Gastrocnemius medialis (tissue), 4 donors: Measurements from ENCODE around the gene ZNF574. TPM values are rescaled to one million over a fixed set of nuclear protein-coding genes. Genes with fewer than 3 reads are reported as not detected.

Experiments used
- ATAC-seq, 2 donors: fragments of 150-250 bp; one replicate each; pipeline ENCODE4 v1.9.1; 2016
- DNase-seq, 2 donors: peaks; one replicate each; pipeline ENCODE4 v3.0.0-alpha.2; 2019
- H3K27ac ChIP-seq, 4 donors: fragments of 200-600 bp; sonication (generic); 1 replicate in 1 of 4; 2 replicates in 3 of 4; pipeline ENCODE4 v1.5.1; 2016 to 2018; ENCODE audit warnings: mild to moderate bottlenecking in 2 of 4, moderate library complexity in 1 of 4
- H3K27me3 ChIP-seq, 3 donors: fragments of 200-600 bp; sonication (generic) in 2 of 3; 1 replicate in 1 of 3; 2 replicates in 2 of 3; pipeline versions ENCODE4 v1.5.1 to v1.6.0; 2016 to 2019; ENCODE audit warnings: mild to moderate bottlenecking in 1 of 3, moderate library complexity in 1 of 3
- H3K36me3 ChIP-seq, 2 donors: fragments of 200-600 bp; sonication (generic) in 1 of 2; one replicate each; pipeline ENCODE4 v1.5.1; 2017 to 2018
- H3K4me1 ChIP-seq, 2 donors: fragments of 200-600 bp; sonication (generic) in 1 of 2; one replicate each; pipeline ENCODE4 v1.5.1; 2016 to 2017; ENCODE audit warnings: mild to moderate bottlenecking in 2 of 2
- H3K4me3 ChIP-seq, 4 donors: fragments of 200-600 bp; sonication (generic) in 3 of 4; 1 replicate in 1 of 4; 2 replicates in 3 of 4; pipeline ENCODE4 v1.5.1; 2016 to 2019; ENCODE audit warnings: mild to moderate bottlenecking in 2 of 4
- H3K9me3 ChIP-seq, 3 donors: fragments of 200-600 bp; sonication (generic) in 2 of 3; 1 replicate in 1 of 3; 2 replicates in 2 of 3; pipeline ENCODE4 v1.5.1; 2016 to 2019
- POLR2A ChIP-seq, 2 donors: fragments of 450-650 bp; IDR thresholded peaks; one replicate each; pipeline ENCODE4 v1.6.1; 2017; ENCODE audit warnings: antibody characterized with exemption in 2 of 2, mild to moderate bottlenecking in 2 of 2, moderate library complexity in 2 of 2
- in situ Hi-C, 4 donors: fragments of 200-750 bp; cut with MboI; loops; one replicate each; pipeline versions ENCODE4 v1.15.0 to v1.8.0; 2017; ENCODE audit warnings: low sequenced_read_pairs in 4 of 4
- intact Hi-C: fragments of 100-400 bp; cut with DNase I; formaldehyde crosslinking; loops from one replicate; pipeline ENCODE4 v1.15.1; 2023; ENCODE audit warnings: low total_unique reads
- total RNA-seq, 4 donors: library from RNA; depleted of rRNA; stranded (reverse); fragments of >200 nt; gene quantifications; one replicate each; pipeline versions ENCODE4 v1.1.0 to v1.2.3, GENCODE V29; 2016
- TF ChIP-seq, protein P1 (sequence below), 5 experiments: fragments of 450-650 bp in 3 of 5; fragments of 200-600 bp in 2 of 5; sonication (generic) in 2 of 5; IDR thresholded peaks in 4 of 5; conservative IDR thresholded peaks in 1 of 5; 1 replicate in 4 of 5; 2 replicates in 1 of 5; pipeline ENCODE4 v1.5.1; 2016 to 2019; ENCODE audit warnings: antibody characterized with exemption in 5 of 5, mild to moderate bottlenecking in 3 of 5, moderate library complexity in 3 of 5

Gene ZNF574
- total RNA-seq, 4 donors from 2014 or later, result 10.8 to 15.1 (median 13.8) TPM

DNA sequence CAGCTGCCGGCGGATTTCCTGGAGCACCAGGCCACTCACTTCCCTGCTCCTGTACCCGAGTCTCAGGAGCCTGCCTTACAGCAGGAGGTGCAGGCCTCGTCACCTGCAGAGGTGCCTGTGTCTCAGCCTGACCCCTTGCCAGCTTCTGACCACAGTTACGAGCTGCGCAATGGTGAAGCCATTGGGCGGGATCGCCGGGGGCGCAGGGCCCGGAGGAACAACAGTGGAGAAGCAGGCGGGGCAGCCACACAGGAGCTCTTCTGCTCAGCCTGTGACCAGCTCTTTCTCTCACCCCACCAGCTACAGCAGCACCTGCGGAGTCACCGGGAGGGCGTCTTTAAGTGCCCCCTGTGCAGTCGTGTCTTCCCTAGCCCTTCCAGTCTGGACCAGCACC, 3.3 kb downstream of the ZNF574 start:
- no peaks in the 10 kb centered on the region for H3K9me3 ChIP-seq
- TF ChIP-seq, protein P1, sequence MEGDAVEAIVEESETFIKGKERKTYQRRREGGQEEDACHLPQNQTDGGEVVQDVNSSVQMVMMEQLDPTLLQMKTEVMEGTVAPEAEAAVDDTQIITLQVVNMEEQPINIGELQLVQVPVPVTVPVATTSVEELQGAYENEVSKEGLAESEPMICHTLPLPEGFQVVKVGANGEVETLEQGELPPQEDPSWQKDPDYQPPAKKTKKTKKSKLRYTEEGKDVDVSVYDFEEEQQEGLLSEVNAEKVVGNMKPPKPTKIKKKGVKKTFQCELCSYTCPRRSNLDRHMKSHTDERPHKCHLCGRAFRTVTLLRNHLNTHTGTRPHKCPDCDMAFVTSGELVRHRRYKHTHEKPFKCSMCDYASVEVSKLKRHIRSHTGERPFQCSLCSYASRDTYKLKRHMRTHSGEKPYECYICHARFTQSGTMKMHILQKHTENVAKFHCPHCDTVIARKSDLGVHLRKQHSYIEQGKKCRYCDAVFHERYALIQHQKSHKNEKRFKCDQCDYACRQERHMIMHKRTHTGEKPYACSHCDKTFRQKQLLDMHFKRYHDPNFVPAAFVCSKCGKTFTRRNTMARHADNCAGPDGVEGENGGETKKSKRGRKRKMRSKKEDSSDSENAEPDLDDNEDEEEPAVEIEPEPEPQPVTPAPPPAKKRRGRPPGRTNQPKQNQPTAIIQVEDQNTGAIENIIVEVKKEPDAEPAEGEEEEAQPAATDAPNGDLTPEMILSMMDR (IDR thresholded peaks at IDR 0.05 in 4 of 5, conservative IDR thresholded peaks at IDR 0.05 in 1 of 5), result no peak
- no peak for TF ChIP-seq POLR2A (IDR thresholded peaks at IDR 0.05)
- no peak overlapping the region for H3K4me3 ChIP-seq
- DNase-seq (no peak), ATAC-seq (no peak)
- H3K36me3 ChIP-seq, result peaks cover 0 to 39% of the 10 kb centered on the region in 2 donors
- peaks cover 15 to 18% of the 10 kb centered on the region in 2 donors for H3K4me1 ChIP-seq
- in situ Hi-C loops, result no loop called here
- no peak overlapping the region for H3K27ac ChIP-seq
- intact Hi-C loops, result loop anchor here (5.0 kb wide), 1 partner anchor 217 kb away; the partner anchor contains the start of gene RPS19
- H3K27me3 ChIP-seq, result no peaks in the 10 kb centered on the region

DNA sequence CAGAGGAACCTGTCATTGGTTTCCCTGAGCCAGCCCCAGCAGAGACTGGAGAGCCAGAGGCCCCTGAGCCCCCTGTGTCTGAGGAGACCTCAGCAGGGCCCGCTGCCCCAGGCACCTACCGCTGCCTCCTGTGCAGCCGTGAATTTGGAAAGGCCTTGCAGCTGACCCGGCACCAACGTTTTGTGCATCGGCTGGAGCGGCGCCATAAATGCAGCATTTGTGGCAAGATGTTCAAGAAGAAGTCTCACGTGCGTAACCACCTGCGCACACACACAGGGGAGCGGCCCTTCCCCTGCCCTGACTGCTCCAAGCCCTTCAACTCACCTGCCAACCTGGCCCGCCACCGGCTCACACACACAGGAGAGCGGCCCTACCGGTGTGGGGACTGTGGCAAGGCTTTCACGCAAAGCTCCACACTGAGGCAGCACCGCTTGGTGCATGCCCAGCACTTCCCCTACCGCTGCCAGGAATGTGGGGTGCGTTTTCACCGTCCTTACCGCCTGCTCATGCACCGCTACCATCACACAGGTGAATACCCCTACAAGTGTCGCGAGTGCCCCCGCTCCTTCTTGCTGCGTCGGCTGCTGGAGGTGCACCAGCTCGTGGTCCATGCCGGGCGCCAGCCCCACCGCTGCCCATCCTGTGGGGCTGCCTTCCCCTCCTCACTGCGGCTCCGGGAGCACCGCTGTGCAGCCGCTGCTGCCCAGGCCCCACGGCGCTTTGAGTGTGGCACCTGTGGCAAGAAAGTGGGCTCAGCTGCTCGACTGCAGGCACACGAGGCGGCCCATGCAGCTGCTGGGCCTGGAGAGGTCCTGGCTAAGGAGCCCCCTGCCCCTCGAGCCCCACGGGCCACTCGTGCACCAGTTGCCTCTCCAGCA, 4.2 kb downstream of the ZNF574 start:
- in situ Hi-C loops (no loop called here), intact Hi-C loops (loop anchor here (5.0 kb wide), 1 partner anchor 218 kb away; the partner anchor contains the start of gene RPS19)

DNA sequence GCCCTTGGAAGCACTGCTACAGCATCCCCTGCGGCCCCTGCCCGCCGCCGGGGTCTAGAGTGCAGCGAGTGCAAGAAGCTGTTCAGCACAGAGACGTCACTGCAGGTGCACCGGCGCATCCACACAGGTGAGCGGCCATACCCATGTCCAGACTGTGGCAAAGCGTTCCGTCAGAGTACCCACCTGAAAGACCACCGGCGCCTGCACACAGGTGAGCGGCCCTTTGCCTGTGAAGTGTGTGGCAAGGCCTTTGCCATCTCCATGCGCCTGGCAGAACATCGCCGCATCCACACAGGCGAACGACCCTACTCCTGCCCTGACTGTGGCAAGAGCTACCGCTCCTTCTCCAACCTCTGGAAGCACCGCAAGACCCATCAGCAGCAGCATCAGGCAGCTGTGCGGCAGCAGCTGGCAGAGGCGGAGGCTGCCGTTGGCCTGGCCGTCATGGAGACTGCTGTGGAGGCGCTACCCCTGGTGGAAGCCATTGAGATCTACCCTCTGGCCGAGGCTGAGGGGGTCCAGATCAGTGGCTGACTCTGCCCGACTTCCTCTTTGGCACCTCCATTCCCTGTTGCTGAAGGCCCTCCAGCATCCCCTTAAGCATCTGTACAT, 4.9 kb downstream of the ZNF574 start:
- no peak overlapping the region for H3K4me3 ChIP-seq
- peaks cover 0 to 39% of the 10 kb centered on the region in 2 donors for H3K36me3 ChIP-seq
- no peak for ATAC-seq
- in situ Hi-C loops (no loop called here), intact Hi-C loops (no loop called here)
- no peak overlapping the region for H3K27ac ChIP-seq
- no peaks in the 10 kb centered on the region for H3K27me3 ChIP-seq
- H3K4me1 ChIP-seq, result peaks cover 9 to 11% of the 10 kb centered on the region in 2 donors
- DNase-seq, result no peak
- no peak for TF ChIP-seq POLR2A (IDR thresholded peaks at IDR 0.05)
- TF ChIP-seq, protein P1 (IDR thresholded peaks at IDR 0.05 in 4 of 5, conservative IDR thresholded peaks at IDR 0.05 in 1 of 5), result no peak
- H3K9me3 ChIP-seq, result no peaks in the 10 kb centered on the region

More for the DNA sequence above, 4.2 kb downstream of the ZNF574 start:
- DNase-seq (no peak), ATAC-seq (no peak)
- Histone ChIP-seq H3K4me3 (no peak overlapping the region), H3K9me3 (no peaks in the 10 kb centered on the region), H3K36me3 (peaks cover 0 to 39% of the 10 kb centered on the region in 2 donors), H3K4me1 (peaks cover 9 to 11% of the 10 kb centered on the region in 2 donors), H3K27me3 (no peaks in the 10 kb centered on the region), H3K27ac (no peak overlapping the region)
- no peak for TF ChIP-seq POLR2A (IDR thresholded peaks at IDR 0.05)
- TF ChIP-seq, protein P1 (IDR thresholded peaks at IDR 0.05 in 4 of 5, conservative IDR thresholded peaks at IDR 0.05 in 1 of 5), result no peak

DNA sequence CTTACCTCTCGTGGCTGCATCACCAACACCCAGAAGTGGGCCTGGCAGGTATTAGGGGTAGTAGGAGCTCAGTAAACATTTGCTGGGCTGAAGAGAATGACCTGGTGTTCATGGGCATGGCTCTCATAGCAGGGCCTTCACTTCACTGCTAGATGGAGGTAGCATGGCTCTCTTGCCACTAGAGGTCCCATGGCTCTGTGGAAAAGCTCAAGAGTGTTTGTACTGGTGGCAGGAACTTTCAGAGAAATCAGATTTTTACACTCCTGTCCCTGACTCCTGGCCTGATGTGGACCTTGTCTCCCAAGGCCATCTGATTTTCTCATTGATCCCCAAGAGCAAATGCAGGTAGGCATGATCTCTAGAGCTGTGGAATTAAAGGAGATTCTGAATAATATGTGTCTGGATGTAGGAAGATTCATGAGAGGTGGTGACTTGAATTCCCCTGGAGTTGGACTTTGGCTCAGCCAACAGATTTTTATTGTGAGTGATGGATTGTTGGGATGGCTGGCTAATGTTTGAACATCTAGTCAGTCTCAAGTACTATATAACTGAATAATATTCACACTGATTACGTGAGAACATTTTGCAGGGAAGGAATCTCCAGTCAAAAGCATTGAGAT, 5.7 kb downstream of the ZNF574 start:
- H3K4me3 ChIP-seq, result no peak overlapping the region
- ATAC-seq, result no peak
- H3K4me1 ChIP-seq, result peaks cover 7 to 9% of the 10 kb centered on the region in 2 donors
- no peak for DNase-seq
- TF ChIP-seq POLR2A (IDR thresholded peaks at IDR 0.05), result no peak
- TF ChIP-seq, protein P1 (IDR thresholded peaks at IDR 0.05 in 4 of 5, conservative IDR thresholded peaks at IDR 0.05 in 1 of 5), result peak in 1 of 5 experiments; percentile 17
- intact Hi-C loops, result no loop called here
- no peak overlapping the region for H3K27ac ChIP-seq
- H3K27me3 ChIP-seq, result no peaks in the 10 kb centered on the region
- no peaks in the 10 kb centered on the region for H3K9me3 ChIP-seq
- in situ Hi-C loops, result no loop called here
- H3K36me3 ChIP-seq, result peaks cover 0 to 39% of the 10 kb centered on the region in 2 donors
